Coronary artery (tissue), 2 donors: ENCODE data around the gene TMEM53.

Experiments
- DNase-seq: peaks from one replicate; pipeline ENCODE4 v3.0.0-alpha.2; 2017; ENCODE audit warnings: low spot score
- H3K27ac ChIP-seq, 2 donors: fragments of 200-600 bp; sonication (generic); one replicate each; pipeline ENCODE4 v1.5.1; 2016 to 2019
- H3K4me3 ChIP-seq: fragments of 200-600 bp; sonication (generic); 2 replicates; pipeline ENCODE4 v1.5.1; 2016; ENCODE audit warnings: mild to moderate bottlenecking, moderate library complexity
- CTCF ChIP-seq: fragments of 200-600 bp; sonication (generic); IDR thresholded peaks from one replicate; pipeline ENCODE4 v1.5.1; 2019; ENCODE audit warnings: antibody characterized with exemption

TMEM53 gene

GRCh38 chr1:44604157-44604955 is 69.9 kb downstream of the TMEM53 start:
- DNase-seq: no peak
- no peak overlapping the region for H3K4me3 ChIP-seq
- H3K27ac ChIP-seq: no peak overlapping the region
- no peak for TF ChIP-seq CTCF

- no peak overlapping the region for H3K4me3 ChIP-seq
- DNase-seq: no peak
- no peak overlapping the region for H3K27ac ChIP-seq
- no peak for TF ChIP-seq CTCF
Observed at GRCh38 chr1:44603718-44604117, 70.6 kb downstream of the TMEM53 start.
